ENCODE data around the gene GNAI1.
A peak's percentile ranks its signal among the peaks of the same experiment; 100 is the strongest.

GNAI1 gene

GRCh38 chr7:80106498-80107113, 28.0 kb upstream of the GNAI1 start:
- H3K4me3 ChIP-seq (ENCODE audit: low read length), result no peak overlapping the region
- H3K9ac ChIP-seq (ENCODE audit: low read length), result no peak overlapping the region
- H3K27me3 ChIP-seq (replicated peaks; ENCODE audit: control insufficient read depth, insufficient read depth, low read length), result no peaks in the 10 kb centered on the region
- no peaks in the 10 kb centered on the region for H3K9me3 ChIP-seq (ENCODE audit: control insufficient read depth, low read length)
- H3K4me1 ChIP-seq (ENCODE audit: control insufficient read depth, insufficient read depth, low read length), result no peaks in the 10 kb centered on the region
- no peaks in the 10 kb centered on the region for H3K36me3 ChIP-seq (ENCODE audit: control insufficient read depth, insufficient read depth, low read length, severe bottlenecking)
- no peak for DNase-seq (ENCODE audit: low read depth)

GRCh38 chr7:80107278-80107677, 27.4 kb upstream of the GNAI1 start:
- Histone ChIP-seq H3K4me1 (ENCODE audit: control insufficient read depth, insufficient read depth, low read length) (no peaks in the 10 kb centered on the region), H3K9me3 (ENCODE audit: control insufficient read depth, low read length) (no peaks in the 10 kb centered on the region), H3K9ac (ENCODE audit: low read length) (no peak overlapping the region), H3K27me3 (replicated peaks; ENCODE audit: control insufficient read depth, insufficient read depth, low read length) (no peaks in the 10 kb centered on the region), H3K4me3 (ENCODE audit: low read length) (no peak overlapping the region), H3K36me3 (ENCODE audit: control insufficient read depth, insufficient read depth, low read length, severe bottlenecking) (no peaks in the 10 kb centered on the region)
- DNase-seq (ENCODE audit: low read depth), result no peak

GRCh38 chr7:80110376-80110775, 24.3 kb upstream of the GNAI1 start:
- Histone ChIP-seq H3K4me3 (ENCODE audit: low read length) (no peak overlapping the region), H3K9ac (ENCODE audit: low read length) (no peak overlapping the region), H3K27me3 (replicated peaks; ENCODE audit: control insufficient read depth, insufficient read depth, low read length) (no peaks in the 10 kb centered on the region), H3K4me1 (ENCODE audit: control insufficient read depth, insufficient read depth, low read length) (no peaks in the 10 kb centered on the region), H3K9me3 (ENCODE audit: control insufficient read depth, low read length) (no peaks in the 10 kb centered on the region), H3K36me3 (ENCODE audit: control insufficient read depth, insufficient read depth, low read length, severe bottlenecking) (no peaks in the 10 kb centered on the region)
- no peak for DNase-seq (ENCODE audit: low read depth)

GRCh38 chr7:80114159-80114558, 20.5 kb upstream of the GNAI1 start:
- DNase-seq (ENCODE audit: low read depth), result no peak
- Histone ChIP-seq H3K4me1 (ENCODE audit: control insufficient read depth, insufficient read depth, low read length) (no peaks in the 10 kb centered on the region), H3K9ac (ENCODE audit: low read length) (no peak overlapping the region), H3K27me3 (replicated peaks; ENCODE audit: control insufficient read depth, insufficient read depth, low read length) (no peaks in the 10 kb centered on the region), H3K36me3 (ENCODE audit: control insufficient read depth, insufficient read depth, low read length, severe bottlenecking) (no peaks in the 10 kb centered on the region), H3K9me3 (ENCODE audit: control insufficient read depth, low read length) (no peaks in the 10 kb centered on the region), H3K4me3 (ENCODE audit: low read length) (no peak overlapping the region)

GRCh38 chr7:80124526-80125264, 9.9 kb upstream of the GNAI1 start:
- Histone ChIP-seq H3K4me1 (ENCODE audit: control insufficient read depth, insufficient read depth, low read length) (no peaks in the 10 kb centered on the region), H3K4me3 (ENCODE audit: low read length) (no peak overlapping the region), H3K27me3 (replicated peaks; ENCODE audit: control insufficient read depth, insufficient read depth, low read length) (no peaks in the 10 kb centered on the region), H3K9me3 (ENCODE audit: control insufficient read depth, low read length) (no peaks in the 10 kb centered on the region), H3K9ac (ENCODE audit: low read length) (no peak overlapping the region), H3K36me3 (ENCODE audit: control insufficient read depth, insufficient read depth, low read length, severe bottlenecking) (no peaks in the 10 kb centered on the region)
- no peak for DNase-seq (ENCODE audit: low read depth)

- DNase-seq (ENCODE audit: low read depth), result no peak
- Histone ChIP-seq H3K4me1 (ENCODE audit: control insufficient read depth, insufficient read depth, low read length) (no peaks in the 10 kb centered on the region), H3K4me3 (ENCODE audit: low read length) (no peak overlapping the region), H3K27me3 (replicated peaks; ENCODE audit: control insufficient read depth, insufficient read depth, low read length) (no peaks in the 10 kb centered on the region), H3K9me3 (ENCODE audit: control insufficient read depth, low read length) (no peaks in the 10 kb centered on the region), H3K9ac (ENCODE audit: low read length) (no peak overlapping the region), H3K36me3 (ENCODE audit: control insufficient read depth, insufficient read depth, low read length, severe bottlenecking) (no peaks in the 10 kb centered on the region)
Measured at GRCh38 chr7:80127412-80128160, 7.0 kb upstream of the GNAI1 start.

GRCh38 chr7:80128918-80129317, 5.7 kb upstream of the GNAI1 start:
- Histone ChIP-seq H3K9me3 (ENCODE audit: control insufficient read depth, low read length) (no peaks in the 10 kb centered on the region), H3K9ac (ENCODE audit: low read length) (no peak overlapping the region), H3K36me3 (ENCODE audit: control insufficient read depth, insufficient read depth, low read length, severe bottlenecking) (no peaks in the 10 kb centered on the region), H3K27me3 (replicated peaks; ENCODE audit: control insufficient read depth, insufficient read depth, low read length) (no peaks in the 10 kb centered on the region), H3K4me1 (ENCODE audit: control insufficient read depth, insufficient read depth, low read length) (no peaks in the 10 kb centered on the region), H3K4me3 (ENCODE audit: low read length) (no peak overlapping the region)
- no peak for DNase-seq (ENCODE audit: low read depth)

- H3K4me1 ChIP-seq (ENCODE audit: control insufficient read depth, insufficient read depth, low read length), result no peaks in the 10 kb centered on the region
Measured at GRCh38 chr7:80129785-80130184, 4.8 kb upstream of the GNAI1 start.

GRCh38 chr7:80131675-80132435, 2.8 kb upstream of the GNAI1 start:
- no peak overlapping the region for H3K9ac ChIP-seq (ENCODE audit: low read length)
- H3K27me3 ChIP-seq (replicated peaks; ENCODE audit: control insufficient read depth, insufficient read depth, low read length), result no peaks in the 10 kb centered on the region
- H3K4me1 ChIP-seq (ENCODE audit: control insufficient read depth, insufficient read depth, low read length), result peaks cover 5% of the 10 kb centered on the region
- peak; percentile 69 for DNase-seq (ENCODE audit: low read depth)
- no peaks in the 10 kb centered on the region for H3K36me3 ChIP-seq (ENCODE audit: control insufficient read depth, insufficient read depth, low read length, severe bottlenecking)
- H3K9me3 ChIP-seq (ENCODE audit: control insufficient read depth, low read length), result no peaks in the 10 kb centered on the region
- H3K4me3 ChIP-seq (ENCODE audit: low read length), result no peak overlapping the region

More at GRCh38 chr7:80129785-80130184, 4.8 kb upstream of the GNAI1 start:
- DNase-seq (ENCODE audit: low read depth), result no peak
- H3K9me3 ChIP-seq (ENCODE audit: control insufficient read depth, low read length), result no peaks in the 10 kb centered on the region
- H3K36me3 ChIP-seq (ENCODE audit: control insufficient read depth, insufficient read depth, low read length, severe bottlenecking), result no peaks in the 10 kb centered on the region
- no peak overlapping the region for H3K4me3 ChIP-seq (ENCODE audit: low read length)
- no peaks in the 10 kb centered on the region for H3K27me3 ChIP-seq (replicated peaks; ENCODE audit: control insufficient read depth, insufficient read depth, low read length)
- no peak overlapping the region for H3K9ac ChIP-seq (ENCODE audit: low read length)

GRCh38 chr7:80132594-80132993, 2.0 kb upstream of the GNAI1 start:
- Histone ChIP-seq H3K9me3 (ENCODE audit: control insufficient read depth, low read length) (no peaks in the 10 kb centered on the region), H3K27me3 (replicated peaks; ENCODE audit: control insufficient read depth, insufficient read depth, low read length) (no peaks in the 10 kb centered on the region), H3K4me3 (ENCODE audit: low read length) (no peak overlapping the region), H3K36me3 (ENCODE audit: control insufficient read depth, insufficient read depth, low read length, severe bottlenecking) (no peaks in the 10 kb centered on the region), H3K4me1 (ENCODE audit: control insufficient read depth, insufficient read depth, low read length) (peaks cover 9% of the 10 kb centered on the region), H3K9ac (ENCODE audit: low read length) (no peak overlapping the region)
- DNase-seq (ENCODE audit: low read depth), result no peak
